Stimulated activated CD4-positive, alpha-beta T cell treated with anti-CD3 and anti-CD28 coated beads, TNF-alpha, amount 100 ng/mL, for 1 hour (primary cell): Measurements from ENCODE around the gene PXYLP1.

Experiments
- DNase-seq, 3 donors: peaks; one replicate each; pipeline ENCODE4 v3.0.0-alpha.2; 2020; ENCODE audit warnings: low read depth in 3 of 3, low spot score in 1 of 3

The PXYLP1 gene

GRCh38 chr3:141271279-141272030, 39.8 kb downstream of the PXYLP1 start:
- DNase-seq: no peak

GRCh38 chr3:141272906-141273662, 41.5 kb downstream of the PXYLP1 start:
- no peak for DNase-seq

GRCh38 chr3:141273700-141274410, 42.2 kb downstream of the PXYLP1 start:
- no peak for DNase-seq

GRCh38 chr3:141274411-141275031, 42.9 kb downstream of the PXYLP1 start:
- no peak for DNase-seq

- no peak for DNase-seq
These were observed 43.4 kb downstream of the PXYLP1 start for GRCh38 chr3:141275032-141275422.

GRCh38 chr3:141275511-141275910, 43.9 kb downstream of the PXYLP1 start:
- DNase-seq: no peak

- no peak for DNase-seq
These were observed 44.3 kb downstream of the PXYLP1 start for GRCh38 chr3:141275973-141276372.

- DNase-seq: no peak
These were observed 44.8 kb downstream of the PXYLP1 start for GRCh38 chr3:141276398-141276797.

- no peak for DNase-seq
These were observed 45.8 kb downstream of the PXYLP1 start for GRCh38 chr3:141277451-141277850.

GRCh38 chr3:141278196-141279076, 46.8 kb downstream of the PXYLP1 start:
- no peak for DNase-seq

- DNase-seq: no peak
These were observed 47.7 kb downstream of the PXYLP1 start for GRCh38 chr3:141279077-141279967.

- no peak for DNase-seq
These were observed 48.5 kb downstream of the PXYLP1 start for GRCh38 chr3:141280086-141280485.

GRCh38 chr3:141280690-141281089, 49.1 kb downstream of the PXYLP1 start:
- DNase-seq: no peak

GRCh38 chr3:141285570-141285969, 53.9 kb downstream of the PXYLP1 start:
- DNase-seq: no peak

- DNase-seq: no peak
These were observed 55.2 kb downstream of the PXYLP1 start for GRCh38 chr3:141286856-141287255.

- DNase-seq: no peak
These were observed 55.7 kb downstream of the PXYLP1 start for GRCh38 chr3:141287326-141287725.

GRCh38 chr3:141288336-141288990, 56.8 kb downstream of the PXYLP1 start:
- DNase-seq: no peak

- DNase-seq: no peak
These were observed 57.7 kb downstream of the PXYLP1 start for GRCh38 chr3:141289228-141289772.
